CD4-positive, CD25-positive, alpha-beta regulatory T cell (primary cell): ENCODE measurements around the gene POLR1G. TPM values are rescaled to one million over a fixed set of nuclear protein-coding genes. Genes with fewer than 3 reads are reported as not detected.

Experiments
- ATAC-seq, 2 donors: fragments of 150-1000 bp; cut with Tn5 transposase; one replicate each; pipeline ENCODE4 v1.10.0; 2021; ENCODE audit warnings: low read depth in 2 of 2, moderate number of reproducible peaks in 2 of 2, moderate library complexity in 1 of 2
- DNase-seq, 3 donors: peaks; one replicate each; pipeline versions ENCODE4 v3.0.0 to v3.0.0-alpha.2; 2012 to 2022; ENCODE audit warnings: mixed read lengths in 1 of 3
- H3K27ac ChIP-seq: one replicate; pipeline ENCODE4 v1.7.0; 2013; ENCODE audit warnings: mild to moderate bottlenecking, low read length; ENCODE audit not compliant: insufficient read depth, poor library complexity, severe bottlenecking
- H3K27me3 ChIP-seq: one replicate; pipeline ENCODE4 v1.7.0; 2013; ENCODE audit warnings: low read length; ENCODE audit not compliant: control insufficient read depth, insufficient read depth
- H3K36me3 ChIP-seq: one replicate; pipeline ENCODE4 v1.7.0; 2013; ENCODE audit warnings: mild to moderate bottlenecking, low read length, moderate library complexity; ENCODE audit not compliant: control insufficient read depth, insufficient read depth
- H3K4me1 ChIP-seq: 2 replicates; pipeline ENCODE4 v1.7.0; 2013; ENCODE audit warnings: mild to moderate bottlenecking, low read length; ENCODE audit not compliant: insufficient read depth, control insufficient read depth, poor library complexity, severe bottlenecking
- H3K4me3 ChIP-seq: one replicate; pipeline ENCODE4 v1.7.0; 2013; ENCODE audit warnings: low read depth, mild to moderate bottlenecking, low read length, moderate library complexity
- H3K9me3 ChIP-seq, 2 experiments: 1 replicate in 1 of 2; 2 replicates in 1 of 2; pipeline ENCODE4 v1.7.0; 2013; ENCODE audit warnings: low read length in 2 of 2, mild to moderate bottlenecking in 1 of 2, moderate library complexity in 1 of 2; ENCODE audit not compliant: control insufficient read depth in 2 of 2
- H3K27ac Mint-ChIP-seq, 3 donors: one replicate each; pipeline ENCODE4 v1.8.0; 2020 to 2022; ENCODE audit warnings: mild to moderate bottlenecking in 3 of 3, mixed read lengths in 3 of 3, moderate library complexity in 2 of 3
- H3K27me3 Mint-ChIP-seq: one replicate; pipeline ENCODE4 v1.8.0; 2022; ENCODE audit warnings: mild to moderate bottlenecking, mixed read lengths
- H3K36me3 Mint-ChIP-seq: one replicate; pipeline ENCODE4 v1.8.0; 2020; ENCODE audit warnings: mixed read lengths
- H3K4me1 Mint-ChIP-seq, 4 donors: one replicate each; pipeline ENCODE4 v1.8.0; 2020 to 2022; ENCODE audit warnings: mixed read lengths in 4 of 4, mild to moderate bottlenecking in 1 of 4
- H3K4me3 Mint-ChIP-seq, 4 donors: one replicate each; pipeline ENCODE4 v1.8.0; 2020 to 2022; ENCODE audit warnings: mild to moderate bottlenecking in 4 of 4, mixed read lengths in 4 of 4, moderate library complexity in 3 of 4
- H3K9me3 Mint-ChIP-seq, 7 donors: one replicate each; pipeline ENCODE4 v1.8.0; 2020 to 2022; ENCODE audit warnings: mixed read lengths in 7 of 7, mild to moderate bottlenecking in 3 of 7, moderate library complexity in 2 of 7
- polyA plus RNA-seq, 4 donors: library from polyadenylated mRNA; unstranded; fragments of 300-500 nt; fragmentation: Illumina TruSeq; gene quantifications; one replicate each; pipeline ENCODE4 v1.2.3, GENCODE V29; 2021
- total RNA-seq: library from RNA; stranded (reverse); gene quantifications from one replicate; pipeline ENCODE4 v1.2.3, GENCODE V29; 2022

POLR1G gene
- total and polyA plus RNA-seq, 5 donors from 2014 or later = 1.6 to 3.6 (median 2.1) TPM

GRCh38 chr19:45419895-45420294 lies 13.5 kb downstream of the POLR1G start:
- Histone ChIP-seq H3K9me3 (no peaks in the 10 kb centered on the region), H3K4me1 (peaks cover 35% of the 10 kb centered on the region), H3K36me3 (peaks cover under 1% of the 10 kb centered on the region), H3K4me3 (no peak overlapping the region), H3K27ac (no peak overlapping the region), H3K27me3 (no peaks in the 10 kb centered on the region)
- DNase-seq (no peak), ATAC-seq (no peak)
- no peaks in the 10 kb centered on the region for H3K27me3 Mint-ChIP-seq
- peaks cover 3 to 52% (median 23%) of the 10 kb centered on the region in 4 donors for H3K4me1 Mint-ChIP-seq
- no peak overlapping the region for H3K27ac Mint-ChIP-seq
- H3K9me3 Mint-ChIP-seq = no peaks in the 10 kb centered on the region
- H3K36me3 Mint-ChIP-seq = peaks cover 10% of the 10 kb centered on the region
- no peak overlapping the region for H3K4me3 Mint-ChIP-seq

- Histone ChIP-seq H3K4me1 (peaks cover 35% of the 10 kb centered on the region), H3K9me3 (no peaks in the 10 kb centered on the region), H3K27me3 (no peaks in the 10 kb centered on the region), H3K36me3 (no peaks in the 10 kb centered on the region), H3K4me3 (no peak overlapping the region), H3K27ac (no peak overlapping the region)
- Mint-ChIP-seq H3K27ac (peak overlapping the region in 2 of 3 donors; percentile 62 to 82), H3K27me3 (no peaks in the 10 kb centered on the region), H3K4me3 (no peak overlapping the region), H3K4me1 (peaks cover 3 to 52% (median 23%) of the 10 kb centered on the region in 4 donors), H3K9me3 (no peaks in the 10 kb centered on the region), H3K36me3 (peaks cover 10% of the 10 kb centered on the region)
- ATAC-seq (no peak), DNase-seq (no peak)
Observed at GRCh38 chr19:45420356-45420755, 13.9 kb downstream of the POLR1G start.

- Histone ChIP-seq H3K27me3 (no peaks in the 10 kb centered on the region), H3K27ac (no peak overlapping the region), H3K36me3 (no peaks in the 10 kb centered on the region), H3K4me3 (no peak overlapping the region), H3K4me1 (peaks cover 35% of the 10 kb centered on the region), H3K9me3 (no peaks in the 10 kb centered on the region)
- H3K27me3 Mint-ChIP-seq = no peaks in the 10 kb centered on the region
- peaks cover 10% of the 10 kb centered on the region for H3K36me3 Mint-ChIP-seq
- H3K4me1 Mint-ChIP-seq = peaks cover 3 to 52% (median 23%) of the 10 kb centered on the region in 4 donors
- H3K27ac Mint-ChIP-seq = peak overlapping the region in 1 of 3 donors; percentile 62
- no peaks in the 10 kb centered on the region for H3K9me3 Mint-ChIP-seq
- DNase-seq (no peak), ATAC-seq (no peak)
- peak overlapping the region in 1 of 4 donors; percentile 31 for H3K4me3 Mint-ChIP-seq
Observed at GRCh38 chr19:45420871-45421270, 14.4 kb downstream of the POLR1G start.

- Histone ChIP-seq H3K27ac (no peak overlapping the region), H3K4me1 (peaks cover 35% of the 10 kb centered on the region), H3K4me3 (no peak overlapping the region), H3K9me3 (no peaks in the 10 kb centered on the region), H3K27me3 (no peaks in the 10 kb centered on the region), H3K36me3 (no peaks in the 10 kb centered on the region)
- ATAC-seq (no peak), DNase-seq (no peak)
- H3K9me3 Mint-ChIP-seq = no peaks in the 10 kb centered on the region
- peaks cover 3 to 52% (median 23%) of the 10 kb centered on the region in 4 donors for H3K4me1 Mint-ChIP-seq
- H3K4me3 Mint-ChIP-seq = peak overlapping the region in 3 of 4 donors; percentile 61 to 96 (median 63)
- H3K27ac Mint-ChIP-seq = peak overlapping the region in 2 of 3 donors; percentile 34 to 40
- H3K36me3 Mint-ChIP-seq = peaks cover 10% of the 10 kb centered on the region
- H3K27me3 Mint-ChIP-seq = peaks cover 4% of the 10 kb centered on the region
Observed at GRCh38 chr19:45421947-45422498, 15.6 kb downstream of the POLR1G start.

- Histone ChIP-seq H3K4me3 (peak overlapping the region; percentile 78), H3K9me3 (no peaks in the 10 kb centered on the region), H3K27ac (peak overlapping the region; percentile 80), H3K36me3 (no peaks in the 10 kb centered on the region), H3K4me1 (peaks cover 39% of the 10 kb centered on the region), H3K27me3 (no peaks in the 10 kb centered on the region)
- H3K27ac Mint-ChIP-seq = peak overlapping the region; percentile 48 to 94 (median 89)
- peak overlapping the region; percentile 90 to 98 (median 97) for H3K4me3 Mint-ChIP-seq
- peaks cover 8% of the 10 kb centered on the region for H3K36me3 Mint-ChIP-seq
- peak in 1 of 2 donors; percentile 63 for ATAC-seq
- H3K27me3 Mint-ChIP-seq = peaks cover 10% of the 10 kb centered on the region
- peaks cover 3 to 58% (median 26%) of the 10 kb centered on the region in 4 donors for H3K4me1 Mint-ChIP-seq
- no peaks in the 10 kb centered on the region for H3K9me3 Mint-ChIP-seq
- DNase-seq = peak in 1 of 3 donors; percentile 66
Observed at GRCh38 chr19:45423033-45423588, 16.7 kb downstream of the POLR1G start.

GRCh38 chr19:45423589-45424190 lies 17.2 kb downstream of the POLR1G start, which contains the start of gene ERCC1:
Gene ERCC1, minus strand, starts transcription at chr19:45423917. Its CDS starts 543 bp downstream, at chr19:45423374.
- ATAC-seq (peak; percentile 69 to 75), DNase-seq (peak; percentile 49 to 90 (median 84))
- peaks cover 10% of the 10 kb centered on the region for H3K27me3 Mint-ChIP-seq
- H3K4me1 Mint-ChIP-seq = peaks cover 3 to 59% (median 25%) of the 10 kb centered on the region in 4 donors
- H3K27ac ChIP-seq = peak within 1 kb of the TSS; percentile 80
- H3K4me1 ChIP-seq = peaks cover 44% of the 10 kb centered on the region
- H3K36me3 ChIP-seq = no peaks in the 10 kb centered on the region
- no peaks in the 10 kb centered on the region for H3K9me3 ChIP-seq
- peak within 1 kb of the TSS; percentile 90 to 98 (median 97) for H3K4me3 Mint-ChIP-seq
- peak within 1 kb of the TSS; percentile 89 to 94 (median 89) for H3K27ac Mint-ChIP-seq
- no peaks in the 10 kb centered on the region for H3K9me3 Mint-ChIP-seq
- H3K4me3 ChIP-seq = peak within 1 kb of the TSS; percentile 78
- H3K27me3 ChIP-seq = no peaks in the 10 kb centered on the region
- H3K36me3 Mint-ChIP-seq = peaks cover 5% of the 10 kb centered on the region

GRCh38 chr19:45424191-45425058 lies 18.0 kb downstream of the POLR1G start:
- Histone ChIP-seq H3K9me3 (no peaks in the 10 kb centered on the region), H3K4me1 (peaks cover 43% of the 10 kb centered on the region), H3K36me3 (no peaks in the 10 kb centered on the region), H3K27me3 (peaks cover 1% of the 10 kb centered on the region), H3K4me3 (peak overlapping the region; percentile 78), H3K27ac (peak overlapping the region; percentile 80)
- DNase-seq (peak in 2 of 3 donors; percentile 37 to 61), ATAC-seq (peak; percentile 30 to 38)
- H3K9me3 Mint-ChIP-seq = no peaks in the 10 kb centered on the region
- peaks cover 10% of the 10 kb centered on the region for H3K27me3 Mint-ChIP-seq
- H3K4me1 Mint-ChIP-seq = peaks cover 3 to 51% (median 25%) of the 10 kb centered on the region in 4 donors
- H3K4me3 Mint-ChIP-seq = peak overlapping the region; percentile 90 to 98 (median 97)
- H3K36me3 Mint-ChIP-seq = peaks cover 4% of the 10 kb centered on the region
- H3K27ac Mint-ChIP-seq = peak overlapping the region; percentile 89 to 94 (median 89)
